Tibial artery (tissue), 4 donors: ENCODE results near the gene NEDD4L.

Experiments
- DNase-seq, 2 donors: peaks; one replicate each; pipeline ENCODE4 v3.0.0-alpha.2; 2019
- H3K27ac ChIP-seq, 2 donors: fragments of 200-600 bp; sonication (generic) in 1 of 2; 1 replicate in 1 of 2; 2 replicates in 1 of 2; pipeline ENCODE4 v1.5.1; 2018 to 2019; ENCODE audit warnings: mild to moderate bottlenecking in 1 of 2
- H3K27me3 ChIP-seq, 2 donors: fragments of 200-600 bp; sonication (generic) in 1 of 2; one replicate each; pipeline versions ENCODE4 v1.5.1 to v1.6.0; 2016 to 2019
- H3K36me3 ChIP-seq, 3 donors: fragments of 200-600 bp; sonication (generic) in 2 of 3; one replicate each; pipeline ENCODE4 v1.5.1; 2016 to 2019; ENCODE audit warnings: mild to moderate bottlenecking in 2 of 3
- H3K4me1 ChIP-seq, 4 donors: fragments of 200-600 bp; sonication (generic) in 2 of 4; 1 replicate in 3 of 4; 2 replicates in 1 of 4; pipeline ENCODE4 v1.5.1; 2016 to 2019
- H3K4me3 ChIP-seq, 2 donors: fragments of 200-600 bp; sonication (generic) in 1 of 2; 1 replicate in 1 of 2; 2 replicates in 1 of 2; pipeline ENCODE4 v1.5.1; 2018 to 2019; ENCODE audit warnings: mild to moderate bottlenecking in 2 of 2
- H3K9me3 ChIP-seq, 3 donors: fragments of 200-600 bp; sonication (generic) in 1 of 3; one replicate each; pipeline ENCODE4 v1.5.1; 2016 to 2019
- CTCF ChIP-seq, 2 experiments: fragments of 200-600 bp in 1 of 2; fragments of 450-650 bp in 1 of 2; IDR thresholded peaks; one replicate each; pipeline ENCODE4 v1.5.1; 2017 to 2019; ENCODE audit warnings: antibody characterized with exemption in 2 of 2, mild to moderate bottlenecking in 1 of 2, moderate library complexity in 1 of 2
- intact Hi-C: fragments of 100-400 bp; cut with DNase I; formaldehyde crosslinking; loops from one replicate; pipeline ENCODE4 v1.15.0; 2023; ENCODE audit warnings: low total_unique reads

NEDD4L gene

GRCh38 chr18:58337686-58338085 lies 293.7 kb downstream of the NEDD4L start:
- H3K4me3 ChIP-seq, result no peak overlapping the region
- no peak for TF ChIP-seq CTCF (IDR thresholded peaks at IDR 0.05)
- intact Hi-C loops, result no loop called here
- H3K9me3 ChIP-seq, result no peaks in the 10 kb centered on the region
- no peaks in the 10 kb centered on the region for H3K27me3 ChIP-seq
- H3K27ac ChIP-seq, result no peak overlapping the region
- DNase-seq, result no peak
- H3K36me3 ChIP-seq, result no peaks in the 10 kb centered on the region
- H3K4me1 ChIP-seq, result no peaks in the 10 kb centered on the region

DNA sequence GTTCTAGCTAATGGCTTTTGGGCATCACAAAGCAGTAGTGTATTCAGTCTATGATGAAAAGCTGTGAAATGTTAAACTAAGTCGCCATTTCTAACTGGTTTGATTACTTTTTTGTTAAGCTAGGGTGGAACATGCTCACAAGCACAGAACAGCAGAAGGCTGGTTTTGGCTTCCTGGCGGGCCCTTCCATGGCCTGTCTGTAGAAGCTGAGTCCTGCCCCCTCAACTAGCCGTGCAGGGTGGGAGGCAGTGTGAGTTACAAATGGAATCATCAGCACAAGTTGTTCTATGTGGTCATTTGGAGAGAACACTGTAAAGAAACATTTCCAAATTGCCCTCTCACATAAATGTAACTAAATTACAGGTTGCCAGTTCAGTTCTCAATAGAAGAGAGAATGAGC lies 294.1 kb downstream of the NEDD4L start:
- TF ChIP-seq CTCF (IDR thresholded peaks at IDR 0.05), result no peak
- intact Hi-C loops, result no loop called here
- H3K36me3 ChIP-seq, result no peaks in the 10 kb centered on the region

DNA sequence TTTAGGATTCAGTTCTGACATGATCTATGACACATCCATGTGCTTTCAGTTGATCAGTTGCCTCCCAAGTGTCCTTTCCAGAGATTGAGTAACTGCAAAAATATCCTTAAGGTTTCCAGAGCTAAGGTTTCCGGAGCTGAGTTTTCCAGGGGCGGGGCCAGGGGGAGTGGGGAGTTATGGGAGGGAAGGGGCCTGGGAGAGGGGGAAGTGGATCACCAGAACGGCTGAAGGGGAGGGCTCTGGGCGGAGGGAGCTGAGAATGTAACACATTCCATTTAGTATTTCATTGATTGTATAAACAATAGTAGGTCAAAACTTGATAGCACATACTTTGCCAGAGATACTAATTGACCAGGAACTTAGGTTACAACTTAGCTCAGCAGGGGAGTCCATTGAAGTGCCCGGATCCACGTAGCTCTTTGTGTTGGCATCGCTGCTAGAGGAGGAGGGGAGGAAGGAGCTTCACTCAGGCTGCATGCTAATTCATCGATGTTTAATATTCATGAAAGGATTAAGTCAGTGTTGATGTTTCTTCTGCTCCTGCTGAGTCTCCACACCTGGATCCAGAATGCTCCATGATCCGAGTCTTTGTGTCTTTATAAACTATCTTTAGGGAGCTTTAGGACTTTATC lies 295.1 kb downstream of the NEDD4L start:
- Histone ChIP-seq H3K9me3 (no peaks in the 10 kb centered on the region), H3K27me3 (no peaks in the 10 kb centered on the region), H3K27ac (no peak overlapping the region), H3K36me3 (no peaks in the 10 kb centered on the region), H3K4me3 (no peak overlapping the region), H3K4me1 (no peaks in the 10 kb centered on the region)
- no peak for TF ChIP-seq CTCF (IDR thresholded peaks at IDR 0.05)
- intact Hi-C loops, result no loop called here
- DNase-seq, result no peak

More for the DNA sequence above, 294.1 kb downstream of the NEDD4L start:
- Histone ChIP-seq H3K27me3 (no peaks in the 10 kb centered on the region), H3K9me3 (no peaks in the 10 kb centered on the region), H3K4me3 (no peak overlapping the region), H3K4me1 (no peaks in the 10 kb centered on the region), H3K27ac (no peak overlapping the region)
- DNase-seq, result no peak

- Histone ChIP-seq H3K27ac (no peak overlapping the region), H3K4me1 (no peaks in the 10 kb centered on the region), H3K9me3 (no peaks in the 10 kb centered on the region), H3K4me3 (no peak overlapping the region), H3K27me3 (no peaks in the 10 kb centered on the region), H3K36me3 (no peaks in the 10 kb centered on the region)
- DNase-seq, result no peak
- intact Hi-C loops, result no loop called here
- no peak for TF ChIP-seq CTCF (IDR thresholded peaks at IDR 0.05)
Measured at GRCh38 chr18:58339890-58340289, 295.9 kb downstream of the NEDD4L start.

DNA sequence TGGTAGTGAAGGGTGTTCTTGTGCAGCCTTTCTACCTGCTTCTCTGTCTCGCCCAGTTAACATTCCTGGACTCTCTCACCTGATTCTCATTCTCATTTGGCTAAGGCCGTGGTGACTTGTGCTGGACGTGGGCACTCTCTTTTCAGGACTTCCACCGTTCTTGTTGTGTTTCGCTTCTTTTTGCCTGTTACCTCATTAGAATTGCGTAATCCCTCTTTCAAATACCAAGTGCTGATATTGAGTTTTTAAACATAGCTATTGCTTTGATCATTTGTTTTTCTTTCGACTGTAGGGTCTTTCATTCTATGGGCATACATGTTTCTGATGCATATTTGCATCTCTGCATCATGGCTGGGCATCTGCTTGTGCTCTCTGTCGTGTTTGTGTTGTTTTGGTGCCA lies 297.9 kb downstream of the NEDD4L start:
- intact Hi-C loops, result no loop called here
- TF ChIP-seq CTCF (IDR thresholded peaks at IDR 0.05), result no peak
- no peak for DNase-seq
- Histone ChIP-seq H3K4me3 (no peak overlapping the region), H3K4me1 (no peaks in the 10 kb centered on the region), H3K9me3 (no peaks in the 10 kb centered on the region), H3K27ac (no peak overlapping the region), H3K27me3 (no peaks in the 10 kb centered on the region), H3K36me3 (no peaks in the 10 kb centered on the region)
